Heart left ventricle (tissue), 16 donors: ENCODE results near the gene R3HDML. TPM values are rescaled to one million over a fixed set of nuclear protein-coding genes. Genes with fewer than 3 reads are reported as not detected.

Experiments used
- ATAC-seq, 4 donors: fragments of 200-7000 bp; cut with Tn5 transposase; one replicate each; pipeline ENCODE4 v1.9.1; 2020 to 2022; ENCODE audit warnings: moderate library complexity in 4 of 4, mild to moderate bottlenecking in 3 of 4, moderate number of reproducible peaks in 1 of 4
- DNase-seq, 5 donors: peaks; one replicate each; pipeline ENCODE4 v3.0.0-alpha.2; 2020
- H3K27ac ChIP-seq, 12 donors: fragments of 200-600 bp; sonication (generic) in 4 of 12; one replicate each; pipeline versions ENCODE4 v1.5.0 to v1.8.0; 2016 to 2022; ENCODE audit warnings: mild to moderate bottlenecking in 2 of 12
- H3K27me3 ChIP-seq, 9 donors: fragments of 200-600 bp; sonication (generic) in 2 of 9; one replicate each; pipeline versions ENCODE4 v1.5.1 to v1.8.0; 2016 to 2022; ENCODE audit warnings: mild to moderate bottlenecking in 3 of 9
- H3K36me3 ChIP-seq, 9 donors: fragments of 200-600 bp; sonication (generic) in 2 of 9; one replicate each; pipeline versions ENCODE4 v1.5.0 to v1.8.0; 2018 to 2022; ENCODE audit warnings: mild to moderate bottlenecking in 2 of 9
- H3K4me1 ChIP-seq, 12 donors: fragments of 200-600 bp; sonication (generic) in 4 of 12; one replicate each; pipeline versions ENCODE4 v1.5.0 to v1.8.0; 2016 to 2022; ENCODE audit warnings: mild to moderate bottlenecking in 3 of 12
- H3K4me3 ChIP-seq, 12 donors: fragments of 200-600 bp; sonication (generic) in 4 of 12; one replicate each; pipeline versions ENCODE4 v1.5.0 to v1.8.0; 2017 to 2022; ENCODE audit warnings: mild to moderate bottlenecking in 9 of 12, moderate library complexity in 4 of 12
- H3K9me3 ChIP-seq, 12 donors: fragments of 200-600 bp; sonication (generic) in 4 of 12; one replicate each; pipeline versions ENCODE4 v1.5.0 to v1.8.0; 2016 to 2022; ENCODE audit warnings: mild to moderate bottlenecking in 1 of 12
- CTCF ChIP-seq, 12 donors: fragments of 200-600 bp; sonication (generic) in 4 of 12; IDR thresholded peaks; one replicate each; pipeline versions ENCODE4 v1.5.0 to v1.8.0; 2018 to 2022; ENCODE audit warnings: antibody characterized with exemption in 12 of 12, mild to moderate bottlenecking in 5 of 12
- POLR2A ChIP-seq, 2 donors: fragments of 450-650 bp; IDR thresholded peaks; one replicate each; pipeline ENCODE4 v1.6.1; 2017; ENCODE audit warnings: antibody characterized with exemption in 2 of 2, mild to moderate bottlenecking in 2 of 2, moderate library complexity in 2 of 2
- WGBS, 4 donors: extraction: QIAGEN DNeasy Blood & Tissue Kit in 2 of 4; methylation state at CpG; one replicate each; pipeline versions ENCODE4 v1.1.5 to v1.1.7; 2013 to 2018; 5-methylcytosine and 5-hydroxymethylcytosine counted together
- intact Hi-C, 10 donors: fragments of 100-400 bp; cut with DNase I; formaldehyde crosslinking; loops; one replicate each; pipeline versions ENCODE4 v1.11.1 to v1.14.2; 2022
- polyA plus RNA-seq, 2 donors: library from polyadenylated mRNA; stranded (reverse); fragments of 200-250 nt; gene quantifications; one replicate each; pipeline ENCODE4 v1.2.3, GENCODE V29; 2013
- total RNA-seq, 9 donors: library from RNA; depleted of rRNA in 2 of 9; stranded (reverse); fragments of >200 nt in 2 of 9; fragmentation: NEBNext Ultra II Directional in 3 of 9; extraction: Animal tissue kit (Norgen Biotek cat#: 25700) in 3 of 9; gene quantifications; one replicate each; pipeline versions ENCODE4 v1.1.0 to v1.2.4, GENCODE V29; 2016 to 2023
- donor health status: ischemic (EF 13 %, LVEDD 7.1; RV severe dilation, severe dysfunction).
- donor health status: healthy with polysubstance abuse.
- donor health status: DM: no; HTN: yes; CAD: no.
- donor health status: DM: no; HTN: no; CAD: no.
- donor health status: ischemic (EF 25% LVEDD 6.9; RV normal size, moderate dysfunction).
- donor health status: ischemic (EF 25% LVEDD 5.7; RV mildly dilated, moderate dysfunction).
- donor health status: healthy.
- donor health status: DM: yes; HTN: yes; CAD: no.
- donor health status: ischemic (EF 35%, LVEDD 5.7; RV mildly dilated, moderate dysfunction).
- donor health status: nonischemic (EF 11% LVEDD 7.7; RV severe dilation, severe dysfunction).
- donor health status: DM: yes; HTN: yes; CAD: no.
- donor health status: PGD.
- donor health status: ischemic (EF 29% LVEDD 5.4; RV normal size, mild dysfunction).
- donor health status: nonischemic (EF 23%, LVEDD 6.1; RV moderate dilation, normal function).

R3HDML gene
- total and polyA plus RNA-seq, 11 donors = not detected

- WGBS, 4 donors = 68 to 83% (median 77%) methylated on average over 6 of the region's 6 CpGs
- intact Hi-C loops = no loop called here
- no peaks in the 10 kb centered on the region for H3K9me3 ChIP-seq
- DNase-seq = peak in 1 of 5 donors; percentile 42
- no peak overlapping the region for H3K4me3 ChIP-seq
- no peak overlapping the region for H3K27ac ChIP-seq
- H3K4me1 ChIP-seq = no peaks in the 10 kb centered on the region
- ATAC-seq = peak in 1 of 4 donors; percentile 41
- no peaks in the 10 kb centered on the region for H3K36me3 ChIP-seq
- TF ChIP-seq CTCF (IDR thresholded peaks at IDR 0.05) (no peak), POLR2A (IDR thresholded peaks at IDR 0.05) (no peak)
- no peaks in the 10 kb centered on the region for H3K27me3 ChIP-seq
These were observed 13.7 kb downstream of the R3HDML start for GRCh38 chr20:44350567-44350966.

GRCh38 chr20:44354979-44355497, 18.2 kb downstream of the R3HDML start:
- 85 to 86% (median 85%) methylated on average over 6 of the region's 6 CpGs for WGBS, 4 donors

GRCh38 chr20:44355498-44356352, 18.9 kb downstream of the R3HDML start, which contains the start of gene HNF4A:
Gene HNF4A, plus strand, starts transcription at chr20:44355699. Its CDS starts 106 bp downstream, at chr20:44355805.
- H3K4me3 ChIP-seq = no peak within 1 kb of the TSS
- H3K27me3 ChIP-seq = peaks cover 0 to 6% (median 0%) of the 10 kb centered on the region in 9 donors
- no peaks in the 10 kb centered on the region for H3K36me3 ChIP-seq
- TF ChIP-seq CTCF (IDR thresholded peaks at IDR 0.05) = no peak
- no peak for TF ChIP-seq POLR2A (IDR thresholded peaks at IDR 0.05)
- peaks cover 0 to 7% (median 0%) of the 10 kb centered on the region in 12 donors for H3K4me1 ChIP-seq
- H3K27ac ChIP-seq = no peak within 1 kb of the TSS
- ATAC-seq (peak in 2 of 4 donors; percentile 7 to 10), DNase-seq (peak in 1 of 5 donors; percentile 57)
- no peaks in the 10 kb centered on the region for H3K9me3 ChIP-seq
- intact Hi-C loops = no loop called here
- 78 to 89% (median 82%) methylated on average over 29 to 40 of the region's 40 CpGs for WGBS, 4 donors

More at GRCh38 chr20:44354979-44355497, 18.2 kb downstream of the R3HDML start:
- ATAC-seq (no peak), DNase-seq (no peak)
- Histone ChIP-seq H3K4me3 (no peak overlapping the region), H3K27me3 (peaks cover 0 to 6% (median 0%) of the 10 kb centered on the region in 9 donors), H3K36me3 (no peaks in the 10 kb centered on the region), H3K9me3 (no peaks in the 10 kb centered on the region), H3K27ac (no peak overlapping the region), H3K4me1 (peaks cover 0 to 7% (median 0%) of the 10 kb centered on the region in 12 donors)
- no peak for TF ChIP-seq POLR2A (IDR thresholded peaks at IDR 0.05)
- no peak for TF ChIP-seq CTCF (IDR thresholded peaks at IDR 0.05)
- intact Hi-C loops = no loop called here

GRCh38 chr20:44356353-44356723, 19.5 kb downstream of the R3HDML start:
- H3K36me3 ChIP-seq = no peaks in the 10 kb centered on the region
- no peak for ATAC-seq
- peaks cover 0 to 7% (median 0%) of the 10 kb centered on the region in 12 donors for H3K4me1 ChIP-seq

More at GRCh38 chr20:44356353-44356723, 19.5 kb downstream of the R3HDML start:
- peaks cover 0 to 6% (median 0%) of the 10 kb centered on the region in 9 donors for H3K27me3 ChIP-seq
- DNase-seq = no peak
- intact Hi-C loops = no loop called here
- H3K27ac ChIP-seq = no peak overlapping the region
- no peak overlapping the region for H3K4me3 ChIP-seq
- TF ChIP-seq POLR2A (IDR thresholded peaks at IDR 0.05) (no peak), CTCF (IDR thresholded peaks at IDR 0.05) (no peak)
- WGBS, 4 donors = 82 to 84% (median 82%) methylated on average over 14 of the region's 14 CpGs
- no peaks in the 10 kb centered on the region for H3K9me3 ChIP-seq
